Activated naive CD4-positive, alpha-beta T cell treated with anti-CD3 and anti-CD28 coated beads, Interleukin-2, amount 50 U/mL, for 72 hours (primary cell): ENCODE measurements around the gene RNF224. TPM values are rescaled to one million over a fixed set of nuclear protein-coding genes. Genes with fewer than 3 reads are reported as not detected.
"Not testable (repeated sequence)": the region's sequence is repeated elsewhere in the genome, so short reads cannot be mapped to it uniquely, and the experiment has no call there.

ENCODE experiments used
- ATAC-seq, 2 donors: fragments of 150-1000 bp; cut with Tn5 transposase; 2 replicates each; pipeline ENCODE4 v1.10.0; 2021; ENCODE audit warnings: mild to moderate bottlenecking in 2 of 2, moderate library complexity in 2 of 2
- DNase-seq, 2 donors: peaks; one replicate each; pipeline ENCODE4 v3.0.0; 2021 to 2022; ENCODE audit warnings: low spot score in 2 of 2
- H3K27ac Mint-ChIP-seq, 2 donors: one replicate each; pipeline ENCODE4 v1.8.0; 2022; ENCODE audit warnings: mild to moderate bottlenecking in 2 of 2, mixed read lengths in 2 of 2
- H3K36me3 Mint-ChIP-seq, 2 donors: one replicate each; pipeline ENCODE4 v1.8.0; 2022; ENCODE audit warnings: mixed read lengths in 2 of 2
- H3K9me3 Mint-ChIP-seq, 2 donors: one replicate each; pipeline ENCODE4 v1.8.0; 2022; ENCODE audit warnings: mixed read lengths in 2 of 2
- total RNA-seq, 2 donors: library from RNA; stranded (reverse); gene quantifications; one replicate each; pipeline ENCODE4 v1.2.3, GENCODE V29; 2022

Gene RNF224
- total RNA-seq, 2 donors from 2014 or later: not detected

DNA sequence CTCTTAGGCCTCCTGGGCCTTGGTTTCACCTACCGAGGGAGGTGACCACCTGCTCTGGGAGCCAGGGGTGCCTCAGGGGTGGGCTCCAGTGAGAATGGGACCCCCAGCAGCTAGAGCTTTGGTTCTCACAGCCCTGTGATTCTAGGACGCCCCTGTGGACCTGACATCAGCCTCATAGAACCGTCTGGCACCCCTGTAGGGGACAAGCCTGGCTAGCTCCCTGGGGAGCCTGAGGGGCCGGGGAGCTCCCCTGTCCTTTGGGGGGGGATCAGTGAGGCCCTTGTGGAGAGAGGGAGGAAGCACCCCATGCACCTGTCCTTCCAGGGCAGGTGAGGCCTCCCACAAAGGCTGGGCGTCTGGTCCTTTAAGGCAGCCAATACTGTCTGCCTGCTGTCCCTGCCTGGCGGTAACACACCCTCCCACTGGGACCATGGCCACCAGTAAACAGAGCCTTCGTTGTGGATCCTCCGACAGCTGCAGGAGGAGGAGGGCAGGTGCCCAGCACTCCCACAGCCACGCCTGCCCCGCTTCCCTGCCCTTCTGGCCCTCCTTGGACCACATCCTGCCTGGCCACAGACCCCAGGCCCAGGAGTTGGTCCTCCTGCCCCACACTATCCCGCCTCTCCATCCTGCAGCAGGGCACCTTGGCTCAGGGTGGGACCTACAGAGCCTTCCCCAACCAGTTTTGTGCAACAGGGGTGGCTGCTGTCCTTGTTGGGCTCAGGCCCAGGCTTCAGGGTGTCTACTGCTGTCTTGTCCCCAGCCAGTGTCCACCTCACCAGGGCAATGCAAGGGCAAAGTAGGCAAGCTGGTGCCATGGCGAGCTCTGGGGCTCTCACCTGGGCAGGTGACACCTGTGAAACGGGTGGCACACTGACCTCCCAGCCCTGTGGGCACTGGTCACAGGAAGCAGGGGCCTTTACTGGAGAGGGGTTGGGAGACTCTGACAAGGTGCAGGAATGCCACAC, 10.7 kb downstream of the RNF224 start:
- no peaks in the 10 kb centered on the region for H3K9me3 Mint-ChIP-seq
- no peak for ATAC-seq
- DNase-seq: no peak
- no peak overlapping the region for H3K27ac Mint-ChIP-seq
- peaks cover 13 to 15% of the 10 kb centered on the region in 2 donors for H3K36me3 Mint-ChIP-seq

DNA sequence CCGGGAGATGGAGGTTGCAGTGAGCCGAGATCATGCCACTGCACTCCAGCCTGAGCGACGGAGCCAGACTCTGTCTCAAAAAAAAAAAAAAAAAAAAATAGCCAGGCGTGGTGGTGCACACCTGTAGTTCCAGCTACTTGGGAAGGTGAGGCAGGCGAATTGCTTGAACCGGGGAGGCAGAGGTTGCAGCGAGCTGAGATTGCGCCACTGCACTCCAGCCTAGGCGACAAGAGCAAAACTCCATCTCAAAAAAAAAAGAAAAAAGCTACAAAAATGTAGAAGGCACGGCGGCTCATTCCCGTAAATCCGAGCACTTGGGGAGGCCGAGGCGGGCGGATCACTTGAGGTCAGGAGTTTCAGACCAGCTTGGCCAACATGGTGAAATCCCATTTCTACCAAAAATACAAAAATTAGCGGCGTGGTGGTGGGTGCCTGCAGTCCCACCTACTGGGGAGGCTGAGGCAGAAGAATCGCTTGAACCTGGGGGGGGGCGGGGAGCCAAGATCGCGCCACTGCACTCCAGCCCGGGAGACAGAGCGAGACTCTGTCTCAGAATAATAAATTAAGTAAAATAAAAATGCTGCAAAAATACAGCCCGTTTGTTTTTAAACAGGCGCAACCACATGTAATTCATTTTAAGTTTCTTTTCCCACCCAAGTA, 12.4 kb downstream of the RNF224 start:
- H3K9me3 Mint-ChIP-seq, DNase-seq, ATAC-seq: not testable (repeated sequence)
- peak overlapping the region; percentile 63 to 90 for H3K27ac Mint-ChIP-seq
- H3K36me3 Mint-ChIP-seq: peaks cover 15 to 18% of the 10 kb centered on the region in 2 donors

DNA sequence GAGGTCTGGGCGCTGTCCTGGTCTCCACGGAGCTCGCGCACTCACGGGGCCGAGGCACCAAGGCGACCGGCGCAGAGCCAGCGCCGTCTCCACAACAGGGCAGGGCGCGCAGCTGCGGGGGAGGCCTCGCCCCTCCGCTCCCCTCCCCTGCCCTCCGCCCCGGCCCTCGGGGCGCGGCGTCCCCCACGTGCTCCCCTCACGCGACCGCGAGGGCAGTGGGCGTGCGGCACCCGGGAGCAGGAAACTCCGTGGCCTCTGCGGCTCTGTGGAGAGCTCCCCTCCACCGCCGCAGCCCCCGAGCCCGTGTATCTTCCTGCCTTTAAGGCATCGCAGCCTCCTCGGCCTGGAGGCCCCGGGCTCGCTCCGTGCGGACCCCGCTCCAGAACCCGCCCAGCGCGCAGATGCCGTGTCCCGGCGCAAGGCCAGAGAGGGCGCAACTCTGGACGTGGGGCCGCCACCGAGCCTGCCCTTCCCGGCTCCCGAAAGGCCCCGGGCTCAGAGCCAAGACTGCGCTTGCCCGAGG, 13.1 kb downstream of the RNF224 start:
- ATAC-seq (peak; percentile 22 to 30), DNase-seq (peak in 1 of 2 donors; percentile 66)
- Mint-ChIP-seq H3K9me3 (no peaks in the 10 kb centered on the region), H3K36me3 (peaks cover 15 to 18% of the 10 kb centered on the region in 2 donors), H3K27ac (peak overlapping the region in 1 of 2 donors; percentile 93)

DNA sequence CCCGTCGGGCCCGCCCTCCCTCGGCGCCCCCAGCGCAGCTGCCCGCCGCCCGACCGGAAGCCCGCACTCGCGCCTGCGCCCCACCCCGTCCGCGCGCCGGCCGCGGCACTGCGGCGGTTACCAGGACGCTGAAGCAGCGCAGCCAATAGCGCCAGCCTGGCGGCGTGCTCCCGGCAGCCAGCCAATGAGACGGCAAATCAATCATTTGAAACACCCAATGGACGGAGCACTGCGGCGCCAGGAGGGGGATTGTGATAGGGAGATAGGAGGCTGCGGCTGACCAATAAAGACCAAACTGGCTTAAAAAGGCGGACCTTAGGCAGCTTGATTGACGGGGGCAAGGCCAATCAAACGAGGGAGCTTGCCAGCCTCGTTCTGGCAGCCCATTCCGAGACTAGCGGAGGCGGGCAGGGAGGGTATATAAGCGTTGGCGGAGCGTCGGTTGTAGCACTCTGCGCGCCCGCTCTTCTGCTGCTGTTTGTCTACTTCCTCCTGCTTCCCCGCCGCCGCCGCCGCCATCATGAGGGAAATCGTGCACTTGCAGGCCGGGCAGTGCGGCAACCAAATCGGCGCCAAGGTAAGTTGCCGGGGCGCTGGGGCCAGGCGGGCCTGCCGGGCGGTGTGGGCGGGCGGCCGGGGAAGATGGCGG, 13.7 kb downstream of the RNF224 start, which contains the start of gene TUBB4B:
Gene TUBB4B, plus strand, starts transcription at position 447 of the 649 bp plus-strand sequence. Its CDS starts 74 bp downstream, at position 521.
- Mint-ChIP-seq H3K9me3 (no peaks in the 10 kb centered on the region), H3K36me3 (peaks cover 15 to 18% of the 10 kb centered on the region in 2 donors), H3K27ac (peak within 1 kb of the TSS; percentile 93 to 100)
- ATAC-seq (peak; percentile 67 to 79), DNase-seq (peak; percentile 96 to 100)

DNA sequence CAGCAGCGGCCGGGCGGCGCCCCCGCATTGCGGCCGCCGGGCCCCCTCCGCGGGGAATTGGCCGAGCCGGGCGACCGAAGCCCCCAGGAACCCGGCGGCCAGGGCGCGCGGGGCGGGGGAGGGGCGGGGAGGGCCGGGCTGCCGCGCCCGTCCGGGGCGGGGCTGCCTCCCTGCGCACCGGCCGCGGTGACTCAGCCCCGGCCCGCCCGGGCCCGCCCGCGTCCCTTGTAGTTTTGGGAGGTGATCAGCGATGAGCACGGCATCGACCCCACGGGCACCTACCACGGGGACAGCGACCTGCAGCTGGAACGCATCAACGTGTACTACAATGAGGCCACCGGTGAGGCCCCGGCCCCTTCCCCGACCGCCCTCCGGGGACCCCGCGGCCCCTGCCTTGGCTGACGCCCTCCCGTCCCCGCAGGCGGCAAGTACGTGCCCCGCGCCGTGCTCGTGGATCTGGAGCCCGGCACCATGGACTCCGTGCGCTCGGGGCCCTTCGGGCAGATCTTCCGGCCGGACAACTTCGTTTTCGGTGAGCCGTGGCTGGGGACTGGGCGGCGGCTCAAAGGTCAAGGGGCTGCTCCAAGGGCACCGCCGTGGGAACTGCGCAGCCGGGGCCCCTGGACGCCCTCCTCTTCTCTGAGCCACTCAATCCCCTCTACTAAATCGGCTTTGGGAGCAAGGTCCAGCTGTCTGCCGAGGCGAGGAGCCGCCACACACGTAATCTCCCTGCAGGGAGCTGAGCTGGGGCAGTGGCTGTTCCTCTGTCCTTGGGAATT, 14.4 kb downstream of the RNF224 start:
- peak overlapping the region; percentile 93 to 97 for H3K27ac Mint-ChIP-seq
- no peaks in the 10 kb centered on the region for H3K9me3 Mint-ChIP-seq
- DNase-seq (peak; percentile 62 to 76), ATAC-seq (peak; percentile 24 to 33)
- H3K36me3 Mint-ChIP-seq: peaks cover 15 to 18% of the 10 kb centered on the region in 2 donors

DNA sequence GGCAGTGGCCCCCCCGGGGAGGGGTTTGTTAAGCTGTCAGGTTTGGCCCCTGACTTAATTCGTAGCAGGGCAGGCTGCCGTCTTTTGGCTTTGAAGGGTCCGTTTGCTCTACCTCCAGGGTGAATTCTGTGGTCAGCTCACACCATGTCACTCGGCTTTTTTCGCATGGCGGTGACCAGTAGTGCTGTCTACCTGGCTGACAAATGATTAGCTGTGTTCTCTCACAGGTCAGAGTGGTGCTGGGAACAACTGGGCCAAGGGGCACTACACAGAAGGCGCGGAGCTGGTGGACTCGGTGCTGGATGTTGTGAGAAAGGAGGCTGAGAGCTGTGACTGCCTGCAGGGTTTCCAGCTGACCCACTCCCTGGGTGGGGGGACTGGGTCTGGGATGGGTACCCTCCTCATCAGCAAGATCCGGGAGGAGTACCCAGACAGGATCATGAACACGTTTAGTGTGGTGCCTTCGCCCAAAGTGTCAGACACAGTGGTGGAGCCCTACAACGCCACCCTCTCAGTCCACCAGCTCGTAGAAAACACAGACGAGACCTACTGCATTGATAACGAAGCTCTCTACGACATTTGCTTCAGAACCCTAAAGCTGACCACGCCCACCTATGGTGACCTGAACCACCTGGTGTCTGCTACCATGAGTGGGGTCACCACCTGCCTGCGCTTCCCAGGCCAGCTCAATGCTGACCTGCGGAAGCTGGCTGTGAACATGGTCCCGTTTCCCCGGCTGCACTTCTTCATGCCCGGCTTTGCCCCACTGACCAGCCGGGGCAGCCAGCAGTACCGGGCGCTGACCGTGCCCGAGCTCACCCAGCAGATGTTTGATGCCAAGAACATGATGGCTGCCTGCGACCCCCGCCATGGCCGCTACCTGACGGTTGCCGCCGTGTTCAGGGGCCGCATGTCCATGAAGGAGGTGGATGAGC, 15.2 kb downstream of the RNF224 start:
- DNase-seq: no peak

DNA sequence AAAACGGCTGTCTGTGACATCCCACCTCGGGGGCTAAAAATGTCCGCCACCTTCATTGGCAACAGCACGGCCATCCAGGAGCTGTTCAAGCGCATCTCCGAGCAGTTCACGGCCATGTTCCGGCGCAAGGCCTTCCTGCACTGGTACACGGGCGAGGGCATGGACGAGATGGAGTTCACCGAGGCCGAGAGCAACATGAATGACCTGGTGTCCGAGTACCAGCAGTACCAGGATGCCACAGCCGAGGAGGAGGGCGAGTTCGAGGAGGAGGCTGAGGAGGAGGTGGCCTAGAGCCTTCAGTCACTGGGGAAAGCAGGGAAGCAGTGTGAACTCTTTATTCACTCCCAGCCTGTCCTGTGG, 15.9 kb downstream of the RNF224 start:
- Mint-ChIP-seq H3K36me3 (peaks cover 15 to 18% of the 10 kb centered on the region in 2 donors), H3K27ac (peak overlapping the region; percentile 82 to 97)
- H3K9me3 Mint-ChIP-seq, ATAC-seq, DNase-seq: not testable (repeated sequence)

More for the DNA sequence above, 15.2 kb downstream of the RNF224 start:
- H3K27ac Mint-ChIP-seq: peak overlapping the region; percentile 82 to 97
- H3K36me3 Mint-ChIP-seq: peaks cover 15 to 18% of the 10 kb centered on the region in 2 donors
- ATAC-seq: no peak
- H3K9me3 Mint-ChIP-seq: no peaks in the 10 kb centered on the region

DNA sequence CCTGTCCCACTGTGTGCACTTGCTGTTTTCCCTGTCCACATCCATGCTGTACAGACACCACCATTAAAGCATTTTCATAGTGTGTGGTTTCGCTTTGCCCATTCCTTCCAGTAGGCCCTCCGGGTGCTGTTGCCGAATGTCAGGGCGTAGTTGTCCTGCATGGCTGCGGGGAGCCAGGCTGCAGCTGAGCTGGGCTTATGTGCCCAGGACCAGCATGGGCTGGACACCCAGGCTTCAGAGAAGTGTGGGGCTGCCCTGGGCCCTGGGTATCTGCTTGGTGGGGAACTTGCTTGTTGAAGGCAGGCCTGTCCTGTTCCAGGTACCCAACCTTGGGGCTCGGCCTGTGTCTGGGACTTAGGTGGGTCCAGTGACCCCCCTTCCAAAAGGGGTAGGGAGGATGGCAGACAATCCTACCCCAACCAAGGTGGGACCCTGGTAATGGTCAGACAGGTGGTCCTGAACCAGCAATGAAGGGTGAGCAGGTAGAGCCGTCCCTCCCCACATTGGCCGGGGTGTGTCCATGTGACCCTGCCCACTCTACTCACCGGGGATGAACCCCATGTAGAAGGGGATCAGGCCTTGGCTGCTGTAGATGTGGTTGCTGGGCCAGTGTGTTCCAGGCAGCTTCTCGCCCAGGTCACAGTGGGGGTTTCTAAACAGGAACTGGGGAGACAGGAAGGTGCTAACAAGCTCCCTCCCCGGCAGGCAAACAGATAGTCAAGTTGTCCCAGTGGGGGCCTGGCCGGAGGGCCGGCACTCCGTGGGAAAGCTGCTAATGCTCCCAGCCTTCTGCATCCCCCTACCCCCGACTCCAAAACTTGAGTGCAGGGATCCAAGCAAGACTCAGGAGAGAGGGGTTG, 16.6 kb downstream of the RNF224 start:
- no peaks in the 10 kb centered on the region for H3K9me3 Mint-ChIP-seq
- H3K36me3 Mint-ChIP-seq: peaks cover 15 to 16% of the 10 kb centered on the region in 2 donors
- H3K27ac Mint-ChIP-seq: peak overlapping the region; percentile 82 to 97
- ATAC-seq (no peak), DNase-seq (no peak)

DNA sequence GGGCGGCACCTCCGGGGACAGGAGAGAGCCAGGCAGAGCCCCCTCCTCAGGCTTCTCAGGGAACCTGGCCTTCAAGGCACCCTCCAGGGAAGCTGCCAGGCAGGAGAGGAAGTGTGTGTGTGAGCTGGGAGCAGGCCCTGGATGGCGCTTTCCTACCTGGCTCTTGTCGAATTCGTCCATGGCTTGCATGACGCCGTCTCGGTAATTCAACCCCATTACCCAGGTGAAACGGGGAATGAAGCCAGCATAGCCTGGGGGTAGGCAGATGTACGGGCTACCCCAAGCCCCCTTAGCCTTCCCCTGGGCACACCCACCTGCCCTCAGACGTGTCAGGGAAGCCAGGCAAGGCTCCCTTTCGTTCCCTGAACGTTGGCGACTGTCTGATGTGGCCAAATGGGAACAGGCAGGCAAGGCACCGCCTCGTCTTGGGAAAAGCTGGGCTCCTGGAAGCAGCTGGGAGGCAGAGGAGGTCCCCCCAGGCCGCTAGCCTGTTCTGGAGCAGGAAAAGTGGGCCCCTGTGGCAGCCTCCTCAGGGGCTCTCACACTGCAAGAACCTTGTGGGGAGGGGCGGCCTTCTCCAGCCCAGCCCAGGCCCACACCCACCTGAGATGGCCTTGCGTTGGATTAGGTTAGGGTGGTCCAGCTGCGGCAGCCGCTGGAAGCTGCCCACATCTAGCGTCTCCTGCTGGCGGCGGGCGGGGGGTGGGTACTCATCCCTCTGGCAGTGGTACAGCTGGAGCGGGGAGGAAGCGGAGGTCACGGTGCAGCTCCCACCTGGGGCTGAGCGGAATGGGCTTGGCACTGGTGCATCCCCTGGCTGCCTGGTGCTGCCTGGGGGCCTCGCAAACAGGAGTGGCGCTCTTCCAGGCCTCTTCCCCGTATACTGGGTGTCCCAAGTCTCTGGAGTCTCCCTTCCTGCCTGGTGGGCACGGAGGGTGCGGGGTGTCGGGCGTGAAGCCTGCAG, 17.5 kb downstream of the RNF224 start:
- peaks cover 14 to 15% of the 10 kb centered on the region in 2 donors for H3K36me3 Mint-ChIP-seq
- no peak for ATAC-seq
- H3K9me3 Mint-ChIP-seq: no peaks in the 10 kb centered on the region
- no peak for DNase-seq
- H3K27ac Mint-ChIP-seq: peak overlapping the region; percentile 82 to 97

DNA sequence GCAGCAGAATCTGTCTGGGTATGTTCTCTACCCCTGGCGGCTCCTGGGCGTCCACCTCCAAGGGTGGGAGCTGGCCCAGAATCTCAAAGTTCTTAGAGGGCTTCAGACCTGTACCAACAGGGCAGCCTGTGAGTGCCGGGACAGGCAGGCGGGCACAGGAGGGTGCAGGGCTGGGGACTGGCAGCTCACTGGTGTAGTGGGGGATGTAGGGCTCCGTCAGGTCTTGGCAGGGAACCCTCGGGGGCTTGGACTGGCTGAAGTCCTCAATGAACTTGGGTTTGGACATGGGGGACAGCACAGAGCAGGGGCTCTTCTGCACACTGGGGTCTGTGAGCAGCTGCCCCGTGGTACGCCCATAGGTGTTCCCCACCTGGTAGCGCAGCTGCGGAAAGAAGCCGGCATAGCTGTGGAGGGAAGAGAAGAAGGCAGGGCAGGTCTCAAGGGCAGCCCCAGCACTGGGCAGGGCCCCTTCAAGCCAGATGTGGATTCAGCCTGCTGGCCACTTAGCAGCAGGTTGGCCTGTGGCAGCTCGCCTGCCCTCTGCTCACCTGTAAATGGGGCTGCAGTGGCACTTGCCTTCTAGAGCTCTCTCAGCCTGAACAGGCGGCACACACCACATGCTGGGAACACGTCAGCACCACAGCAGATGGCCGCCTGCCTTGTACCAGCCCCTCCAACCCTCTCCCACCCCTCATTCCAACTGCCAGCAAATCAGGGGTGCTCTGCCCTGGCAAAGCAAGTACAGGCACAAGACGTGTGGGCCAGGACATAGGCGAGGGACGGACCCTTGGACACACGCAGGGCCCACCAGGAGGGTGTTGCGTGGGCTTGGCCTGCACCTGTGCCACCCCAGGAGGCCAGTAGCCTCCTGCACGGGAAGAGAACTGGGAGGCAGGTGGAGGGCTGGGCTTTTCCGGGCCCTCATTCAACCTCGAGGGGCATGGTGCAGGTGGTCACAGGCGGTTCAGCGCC, 18.4 kb downstream of the RNF224 start:
- no peaks in the 10 kb centered on the region for H3K9me3 Mint-ChIP-seq
- no peak for ATAC-seq
- peaks cover 14 to 15% of the 10 kb centered on the region in 2 donors for H3K36me3 Mint-ChIP-seq
- DNase-seq: peak in 1 of 2 donors; percentile 56
- H3K27ac Mint-ChIP-seq: peak overlapping the region; percentile 14 to 97

DNA sequence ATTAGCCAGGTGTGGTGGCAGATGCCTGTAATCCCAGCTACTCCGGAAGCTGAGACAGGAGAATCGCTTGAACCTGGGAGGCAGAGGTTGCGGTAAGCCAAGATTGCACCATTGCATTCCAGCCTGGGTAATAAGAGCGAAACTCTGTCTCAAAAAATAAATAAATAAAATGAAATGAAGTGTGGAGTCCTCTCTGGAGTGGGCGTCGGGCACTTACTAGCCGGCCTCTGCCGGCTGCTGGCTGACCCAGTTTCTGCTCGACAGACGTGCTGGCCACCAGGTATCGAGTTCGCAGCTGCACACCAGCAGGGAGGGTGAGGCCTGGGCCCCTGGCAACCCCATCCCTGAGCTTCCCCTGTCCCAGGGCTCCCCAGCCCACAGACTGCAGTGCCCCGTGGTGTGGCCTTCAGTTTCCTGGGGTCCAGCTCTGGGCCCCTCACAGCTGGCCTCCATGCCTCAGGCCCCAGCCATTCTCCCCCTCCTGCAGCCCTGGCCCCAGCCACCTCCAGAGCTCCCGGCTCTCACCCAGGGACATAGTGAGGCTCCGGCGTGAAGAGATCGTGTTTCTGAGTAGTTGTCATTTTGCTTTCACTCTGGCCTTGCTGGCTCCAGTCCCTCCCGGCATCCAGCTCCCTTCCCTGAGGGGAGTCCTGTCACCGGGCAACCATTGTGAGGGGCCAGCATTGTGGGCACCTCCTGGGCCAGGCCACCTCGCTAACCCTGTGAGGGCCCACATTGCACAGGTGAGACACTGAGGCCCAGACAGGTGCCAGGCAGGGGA, 20.0 kb downstream of the RNF224 start:
- peak in 1 of 2 donors; percentile 55 for DNase-seq
- no peaks in the 10 kb centered on the region for H3K9me3 Mint-ChIP-seq

DNA sequence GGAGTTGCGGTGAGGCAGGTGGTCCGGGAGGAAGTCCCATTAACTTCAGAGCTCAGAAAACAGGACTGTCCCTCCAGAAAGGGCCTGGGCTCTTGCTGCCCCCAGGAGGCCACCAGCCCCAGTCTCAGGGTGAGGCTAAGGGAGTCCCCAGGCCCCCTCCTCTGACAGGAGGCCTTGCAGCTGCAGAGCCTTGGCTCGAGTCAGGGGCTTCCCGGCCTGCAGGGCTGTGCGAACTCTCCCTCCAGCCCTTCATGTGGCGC, 20.5 kb downstream of the RNF224 start:
- peaks cover 4 to 5% of the 10 kb centered on the region in 2 donors for H3K36me3 Mint-ChIP-seq
- DNase-seq: no peak
- H3K9me3 Mint-ChIP-seq: no peaks in the 10 kb centered on the region
- no peak for ATAC-seq
- no peak overlapping the region for H3K27ac Mint-ChIP-seq

More for the DNA sequence above, 20.0 kb downstream of the RNF224 start:
- H3K27ac Mint-ChIP-seq: no peak overlapping the region
- ATAC-seq: peak in 1 of 2 donors; percentile 6
- peaks cover 9 to 10% of the 10 kb centered on the region in 2 donors for H3K36me3 Mint-ChIP-seq
